B cell (primary cell): ENCODE data around the gene PPP1R3D. TPM values are rescaled to one million over a fixed set of nuclear protein-coding genes. Genes with fewer than 3 reads are reported as not detected.

ENCODE experiments used
- ATAC-seq: fragments of 200-7000 bp; cut with Tn5 transposase; one replicate; pipeline ENCODE4 v1.10.0; 2021; ENCODE audit warnings: low read depth, mild to moderate bottlenecking, moderate number of reproducible peaks, moderate library complexity
- CTCF ChIA-PET: fragments of 350-600 bp; sonication (Branson Sonifier 250); formaldehyde crosslinking; loops from one replicate; lab custom pipeline; 2021; ENCODE audit warnings: antibody characterized with exemption, inconsistent platforms; lab: Charles Lee
- POLR2A ChIA-PET: fragments of 350-600 bp; sonication (Branson Sonifier 250); formaldehyde crosslinking; loops from one replicate; lab custom pipeline; 2021; ENCODE audit warnings: antibody characterized with exemption; lab: Charles Lee
- DNase-seq: peaks from one replicate; pipeline ENCODE4 v3.0.0; 2013
- H2AFZ ChIP-seq: 2 replicates; pipeline ENCODE4 v1.6.1; 2012; ENCODE audit warnings: mild to moderate bottlenecking, low read depth, low read length; ENCODE audit not compliant: insufficient read depth, poor library complexity, severe bottlenecking
- H3K27ac ChIP-seq, 2 donors: 1 replicate in 1 of 2; 2 replicates in 1 of 2; pipeline ENCODE4 v1.5.1; 2012 to 2013; ENCODE audit warnings: low read length in 2 of 2, mild to moderate bottlenecking in 2 of 2, moderate library complexity in 1 of 2
- H3K27me3 ChIP-seq, 4 experiments: fragments of 200-600 bp in 1 of 4; sonication (generic) in 1 of 4; replicated peaks in 1 of 4; 1 replicate in 2 of 4; 2 replicates in 2 of 4; pipeline versions ENCODE4 v1.6.1 to v1.7.0; 2013 to 2016; ENCODE audit warnings: low read length in 3 of 4, mild to moderate bottlenecking in 2 of 4, mixed read lengths in 1 of 4, moderate library complexity in 1 of 4; ENCODE audit not compliant: insufficient read depth in 4 of 4, control insufficient read depth in 3 of 4; ENCODE audit errors: control extremely low read depth in 1 of 4
- H3K36me3 ChIP-seq, 2 experiments: replicated peaks in 1 of 2; 1 replicate in 1 of 2; 2 replicates in 1 of 2; pipeline versions ENCODE4 v1.6.1 to v1.7.1; 2013; ENCODE audit warnings: low read length in 1 of 2; ENCODE audit not compliant: insufficient read depth in 2 of 2, control insufficient read depth in 1 of 2; ENCODE audit errors: control extremely low read depth in 1 of 2, extremely low read depth in 1 of 2
- H3K4me1 ChIP-seq, 2 donors: fragments of 200-600 bp in 1 of 2; sonication (generic) in 1 of 2; 1 replicate in 1 of 2; 2 replicates in 1 of 2; pipeline versions ENCODE4 v1.5.1 to v1.6.1; 2013 to 2017; ENCODE audit warnings: low read length in 2 of 2; ENCODE audit not compliant: control insufficient read depth in 2 of 2, insufficient read depth in 2 of 2
- H3K4me2 ChIP-seq: replicated peaks from 2 replicates; pipeline ENCODE3; 2012; ENCODE audit warnings: mild to moderate bottlenecking, low read depth, low read length; ENCODE audit not compliant: poor library complexity, severe bottlenecking
- H3K4me3 ChIP-seq, 5 experiments: fragments of 200-600 bp in 1 of 5; sonication (generic) in 1 of 5; 1 replicate in 3 of 5; 2 replicates in 2 of 5; pipeline versions ENCODE4 v1.5.1 to v1.7.0; 2011 to 2016; ENCODE audit warnings: low read length in 4 of 5, mild to moderate bottlenecking in 4 of 5, low read depth in 2 of 5, control low read depth in 1 of 5, moderate library complexity in 1 of 5; ENCODE audit not compliant: insufficient read depth in 1 of 5; ENCODE audit errors: control extremely low read depth in 1 of 5, extremely low read depth in 1 of 5
- H3K79me2 ChIP-seq: fragments of 200-600 bp; sonication (generic); one replicate; pipeline ENCODE4 v1.6.0; 2016; ENCODE audit warnings: low read length; ENCODE audit not compliant: control insufficient read depth, insufficient read depth
- H3K9ac ChIP-seq: fragments of 200-600 bp; sonication (generic); 2 replicates; pipeline ENCODE4 v1.6.1; 2017; ENCODE audit warnings: mild to moderate bottlenecking, low read length, moderate library complexity
- H3K9me3 ChIP-seq, 3 donors: one replicate each; pipeline versions ENCODE4 v1.6.1 to v1.7.1; 2013; ENCODE audit warnings: low read length in 2 of 3; ENCODE audit not compliant: control insufficient read depth in 2 of 3, insufficient read depth in 1 of 3; ENCODE audit errors: control extremely low read depth in 1 of 3
- H4K20me1 ChIP-seq: 2 replicates; pipeline ENCODE4 v1.6.0; 2012; ENCODE audit warnings: mild to moderate bottlenecking, low read length; ENCODE audit not compliant: insufficient read depth, control insufficient read depth, poor library complexity, severe bottlenecking
- H3K27ac Mint-ChIP-seq: one replicate; pipeline ENCODE4 v1.8.0; 2021; ENCODE audit warnings: mixed read lengths
- H3K27me3 Mint-ChIP-seq: one replicate; pipeline ENCODE4 v1.8.0; 2021; ENCODE audit warnings: mixed read lengths
- H3K4me1 Mint-ChIP-seq: one replicate; pipeline ENCODE4 v1.8.0; 2021; ENCODE audit warnings: mixed read lengths
- H3K4me3 Mint-ChIP-seq: one replicate; pipeline ENCODE4 v1.8.0; 2021; ENCODE audit warnings: mixed read lengths
- H3K9me3 Mint-ChIP-seq: one replicate; pipeline ENCODE4 v1.8.0; 2022; ENCODE audit warnings: mixed read lengths; ENCODE audit not compliant: insufficient read depth
- EZH2 ChIP-seq: IDR thresholded peaks from 2 replicates; pipeline ENCODE4 v1.6.1; 2012; ENCODE audit warnings: borderline replicate concordance, low read depth, mild to moderate bottlenecking, moderate library complexity, low read length; ENCODE audit not compliant: insufficient read depth, poor library complexity, severe bottlenecking
- WGBS: methylation state at CpG from one replicate; pipeline ENCODE4 v1.1.5; 2013; ENCODE audit warnings: missing lambda C conversion rate; ENCODE audit not compliant: insufficient coverage; 5-methylcytosine and 5-hydroxymethylcytosine counted together
- intact Hi-C: fragments of 100-400 bp; cut with micrococcal nuclease; formaldehyde crosslinking; loops from one replicate; pipeline ENCODE4 v1.10.0; 2022
- polyA plus RNA-seq: library from polyadenylated mRNA; depleted of rRNA; stranded (reverse); fragments of >200 nt; gene quantifications from 2 replicates; pipeline ENCODE4 v1.2.3, GENCODE V29; 2012
- total RNA-seq, 2 donors: library from RNA; stranded (reverse); fragments of 120-200 nt in 1 of 2; gene quantifications; 1 replicate in 1 of 2; 2 replicates in 1 of 2; pipeline versions ENCODE4 v1.2.3 to v1.2.4, GENCODE V29; 2013 to 2022
- TF ChIP-seq, protein P1 (sequence below): fragments of 200-600 bp; IDR thresholded peaks from one replicate; pipeline ENCODE4 v1.8.0; 2022; ENCODE audit warnings: antibody characterized with exemption, mild to moderate bottlenecking

Gene PPP1R3D
- total and polyA plus RNA-seq, 2 donors (not counting 1 experiment from before 2014, with no cell fraction given): 1.2 to 13.6 TPM

DNA sequence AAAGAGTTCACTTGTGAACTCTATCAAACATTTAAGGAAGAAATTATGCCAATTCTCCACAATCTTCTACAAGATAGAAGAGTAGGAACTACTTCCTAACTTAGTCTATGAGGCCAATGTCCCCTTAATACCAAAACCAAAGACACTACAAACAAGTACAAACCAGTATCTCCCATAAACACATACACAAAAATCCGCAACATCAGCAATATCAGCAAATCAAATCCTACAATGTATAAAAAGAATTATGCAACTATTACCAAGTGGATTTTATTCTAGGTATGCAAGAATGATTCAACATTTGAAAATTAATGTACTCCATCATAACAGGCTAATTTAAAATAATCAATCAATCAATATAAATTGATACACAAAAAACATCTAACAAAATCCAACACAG is 52.1 kb downstream of the PPP1R3D start:
- Histone ChIP-seq H2AFZ (no peak overlapping the region), H3K4me3 (no peak overlapping the region), H3K4me1 (peaks cover 7 to 16% of the 10 kb centered on the region in 2 donors), H3K9ac (no peak overlapping the region), H3K27ac (no peak overlapping the region), H4K20me1 (no peaks in the 10 kb centered on the region), H3K36me3 (no peaks in the 10 kb centered on the region), H3K4me2 (no peak overlapping the region), H3K27me3 (no peaks in the 10 kb centered on the region), H3K79me2 (no peaks in the 10 kb centered on the region), H3K9me3 (peaks cover 0 to 1% (median 0%) of the 10 kb centered on the region in 3 donors)
- ATAC-seq (no peak), DNase-seq (no peak)
- peaks cover 18% of the 10 kb centered on the region for H3K4me1 Mint-ChIP-seq
- no peaks in the 10 kb centered on the region for H3K27me3 Mint-ChIP-seq
- ChIA-PET POLR2A (no interaction called here), CTCF (no interaction called here)
- peaks cover 3% of the 10 kb centered on the region for H3K9me3 Mint-ChIP-seq
- H3K4me3 Mint-ChIP-seq: no peak overlapping the region
- no CpG with 5 or more reads among the region's 1 CpG for WGBS
- TF ChIP-seq, protein P1, sequence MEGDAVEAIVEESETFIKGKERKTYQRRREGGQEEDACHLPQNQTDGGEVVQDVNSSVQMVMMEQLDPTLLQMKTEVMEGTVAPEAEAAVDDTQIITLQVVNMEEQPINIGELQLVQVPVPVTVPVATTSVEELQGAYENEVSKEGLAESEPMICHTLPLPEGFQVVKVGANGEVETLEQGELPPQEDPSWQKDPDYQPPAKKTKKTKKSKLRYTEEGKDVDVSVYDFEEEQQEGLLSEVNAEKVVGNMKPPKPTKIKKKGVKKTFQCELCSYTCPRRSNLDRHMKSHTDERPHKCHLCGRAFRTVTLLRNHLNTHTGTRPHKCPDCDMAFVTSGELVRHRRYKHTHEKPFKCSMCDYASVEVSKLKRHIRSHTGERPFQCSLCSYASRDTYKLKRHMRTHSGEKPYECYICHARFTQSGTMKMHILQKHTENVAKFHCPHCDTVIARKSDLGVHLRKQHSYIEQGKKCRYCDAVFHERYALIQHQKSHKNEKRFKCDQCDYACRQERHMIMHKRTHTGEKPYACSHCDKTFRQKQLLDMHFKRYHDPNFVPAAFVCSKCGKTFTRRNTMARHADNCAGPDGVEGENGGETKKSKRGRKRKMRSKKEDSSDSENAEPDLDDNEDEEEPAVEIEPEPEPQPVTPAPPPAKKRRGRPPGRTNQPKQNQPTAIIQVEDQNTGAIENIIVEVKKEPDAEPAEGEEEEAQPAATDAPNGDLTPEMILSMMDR: no peak
- no peak for TF ChIP-seq EZH2
- no peak overlapping the region for H3K27ac Mint-ChIP-seq
- intact Hi-C loops: no loop called here

Other genes with a start within 250 kb of the PPP1R3D start
- 4.5 and 4.7 TPM in 2 replicates for gene SYCP2, start 6.7 kb downstream of the PPP1R3D start, total RNA-seq
- 0.79 and 0.98 TPM in 2 replicates for gene SYCP2, start 6.7 kb downstream of the PPP1R3D start, polyA plus RNA-seq
- 22.1 and 34.9 TPM in 2 replicates for gene FAM217B, start 84 bp upstream of the PPP1R3D start, total RNA-seq
- 3.6 and 4.1 TPM in 2 replicates for gene FAM217B, start 84 bp upstream of the PPP1R3D start, polyA plus RNA-seq
- 2.3 and 3.6 TPM in 2 replicates for gene CDH26, start 18.1 kb upstream of the PPP1R3D start, total RNA-seq
- 1.8 and 3.7 TPM in 2 replicates for gene CDH26, start 18.1 kb upstream of the PPP1R3D start, polyA plus RNA-seq